HEK293 (cell line): ENCODE results near the gene TOP3B.

Experiments used
- ZBTB20 ChIP-seq: fragments of 450-650 bp; formaldehyde crosslinking; IDR thresholded peaks from 2 replicates; pipeline ENCODE4 v1.5.1; 2016; ENCODE audit warnings: missing biosample characterization, missing genetic modification characterization
- ZNF660 ChIP-seq: fragments of 450-650 bp; IDR thresholded peaks from 2 replicates; pipeline ENCODE4 v1.5.1; 2018; ENCODE audit warnings: missing biosample characterization, mild to moderate bottlenecking, missing genetic modification characterization

GRCh38 chr22:21991774-21992173 is 9.2 kb upstream of the TOP3B start:
- no peak for TF ChIP-seq ZBTB20
- no peak for TF ChIP-seq ZNF660 (tag by site-specific recombination)
